Measurements from ENCODE around the gene CNTNAP2.

DNA sequence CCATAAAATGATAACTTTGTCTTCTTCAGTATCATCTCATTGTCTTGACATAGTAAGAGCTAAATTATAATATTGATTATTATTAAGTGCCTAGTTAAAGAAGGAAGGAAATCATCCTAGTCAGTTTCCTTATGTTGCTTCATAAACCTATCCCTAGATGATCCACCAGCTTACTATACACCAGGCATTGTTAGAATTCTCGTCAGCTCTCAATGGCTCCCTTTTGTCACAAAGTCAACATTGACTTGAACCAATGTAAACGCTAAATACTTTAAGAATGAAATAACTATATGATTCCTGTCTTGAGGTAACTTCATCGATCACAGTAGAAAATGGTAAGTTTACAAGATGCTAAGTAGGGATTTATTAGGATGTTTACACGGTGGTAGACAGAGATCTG lies 1162.9 kb downstream of the CNTNAP2 start:
- no peak for TF ChIP-seq EZH2phosphoT487 (IDR thresholded peaks at IDR 0.05; ENCODE audit: insufficient read depth, low read depth)
- no peak for TF ChIP-seq EZH2 (IDR thresholded peaks at IDR 0.05; ENCODE audit: insufficient read depth, poor library complexity, severe bottlenecking)

All from GM23248 (cell line).